Gastroesophageal sphincter (tissue), 4 donors: ENCODE results near the gene RSF1. TPM values are rescaled to one million over a fixed set of nuclear protein-coding genes. Genes with fewer than 3 reads are reported as not detected.

Experiments
- ATAC-seq: fragments of 150-250 bp; one replicate; pipeline ENCODE4 v1.9.1; 2016; ENCODE audit warnings: mild to moderate bottlenecking, moderate library complexity
- H3K27ac ChIP-seq, 4 donors: fragments of 200-600 bp; sonication (generic) in 3 of 4; 1 replicate in 3 of 4; 2 replicates in 1 of 4; pipeline ENCODE4 v1.5.1; 2016 to 2019
- H3K27me3 ChIP-seq: fragments of 200-600 bp; sonication (generic); one replicate; pipeline ENCODE4 v1.5.1; 2019
- H3K36me3 ChIP-seq, 2 donors: fragments of 200-600 bp; sonication (generic); one replicate each; pipeline ENCODE4 v1.5.1; 2019; ENCODE audit warnings: control low read depth in 1 of 2
- H3K4me1 ChIP-seq, 3 donors: fragments of 200-600 bp; sonication (generic); 1 replicate in 2 of 3; 2 replicates in 1 of 3; pipeline ENCODE4 v1.5.1; 2016 to 2019; ENCODE audit warnings: control low read depth in 2 of 3
- H3K4me3 ChIP-seq, 2 donors: fragments of 200-600 bp; sonication (generic); one replicate each; pipeline ENCODE4 v1.5.1; 2019; ENCODE audit warnings: mild to moderate bottlenecking in 1 of 2, moderate library complexity in 1 of 2
- H3K9me3 ChIP-seq, 3 donors: fragments of 200-600 bp; sonication (generic); one replicate each; pipeline ENCODE4 v1.5.1; 2017 to 2019; ENCODE audit warnings: control low read depth in 2 of 3
- EP300 ChIP-seq: sonication (generic); formaldehyde crosslinking; IDR thresholded peaks from one replicate; pipeline ENCODE4 v1.6.1; 2017; ENCODE audit warnings: antibody characterized with exemption, mild to moderate bottlenecking
- POLR2A ChIP-seq, 2 donors: fragments of 450-650 bp; IDR thresholded peaks; one replicate each; pipeline ENCODE4 v1.6.1; 2017; ENCODE audit warnings: antibody characterized with exemption in 2 of 2, mild to moderate bottlenecking in 2 of 2, moderate library complexity in 1 of 2
- POLR2AphosphoS5 ChIP-seq: sonication (generic); formaldehyde crosslinking; IDR thresholded peaks from one replicate; pipeline ENCODE4 v1.6.1; 2017; ENCODE audit warnings: antibody characterized with exemption
- WGBS, 2 donors: methylation state at CpG; one replicate each; pipeline ENCODE4 v1.1.5; 2018; ENCODE audit warnings: low coverage in 1 of 2; 5-methylcytosine and 5-hydroxymethylcytosine counted together
- total RNA-seq, 4 donors: library from RNA; depleted of rRNA; stranded (reverse); fragments of >200 nt; gene quantifications; one replicate each; pipeline ENCODE4 v1.1.0, GENCODE V29; 2016
- TF ChIP-seq, protein P1 (sequence below), 4 experiments: fragments of 200-600 bp in 2 of 4; fragments of 450-650 bp in 2 of 4; sonication (generic) in 1 of 4; IDR thresholded peaks; one replicate each; pipeline ENCODE4 v1.5.1; 2017 to 2019; ENCODE audit warnings: antibody characterized with exemption in 4 of 4, mild to moderate bottlenecking in 2 of 4, moderate library complexity in 2 of 4

The RSF1 gene
- total RNA-seq, 4 donors from 2014 or later: 63.9 to 99.1 (median 80.8) TPM

DNA sequence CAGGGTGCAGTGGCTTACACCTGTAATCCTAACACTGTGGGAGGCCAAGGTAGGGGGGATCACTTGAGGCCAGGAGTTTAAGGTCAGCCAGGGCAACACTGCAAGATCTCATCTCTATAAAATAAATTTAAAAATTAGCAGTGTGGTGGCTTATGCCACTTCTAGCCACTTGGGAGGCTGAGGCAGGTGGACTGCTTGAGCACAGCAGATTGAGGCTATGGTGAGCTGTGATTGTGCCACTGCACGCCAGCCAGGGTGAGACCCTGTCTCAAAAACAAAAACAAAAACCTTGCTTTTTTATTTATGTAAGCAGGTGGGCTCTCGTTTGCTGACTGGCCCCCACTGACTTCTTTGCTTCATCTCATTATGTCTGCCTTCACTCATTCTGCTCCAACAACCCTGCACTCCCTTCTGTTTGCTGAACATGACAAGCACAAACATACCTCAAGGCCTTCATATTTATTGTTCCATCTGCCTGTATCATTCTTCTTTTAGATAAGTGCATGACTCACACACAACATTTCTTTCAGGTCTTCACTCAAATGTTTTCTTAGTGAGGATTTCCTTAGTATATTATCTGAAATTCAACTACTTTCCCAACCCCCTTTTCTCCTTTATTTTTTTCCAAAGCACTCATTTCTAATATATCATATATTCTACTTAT, 150.5 kb downstream of the RSF1 start:
- no peaks in the 10 kb centered on the region for H3K4me1 ChIP-seq
- 93 to 96% methylated on average over 2 of the region's 2 CpGs for WGBS, 2 donors
- H3K27me3 ChIP-seq: no peaks in the 10 kb centered on the region
- no peak overlapping the region for H3K4me3 ChIP-seq
- H3K27ac ChIP-seq: no peak overlapping the region
- ATAC-seq: no peak
- TF ChIP-seq, protein P1, sequence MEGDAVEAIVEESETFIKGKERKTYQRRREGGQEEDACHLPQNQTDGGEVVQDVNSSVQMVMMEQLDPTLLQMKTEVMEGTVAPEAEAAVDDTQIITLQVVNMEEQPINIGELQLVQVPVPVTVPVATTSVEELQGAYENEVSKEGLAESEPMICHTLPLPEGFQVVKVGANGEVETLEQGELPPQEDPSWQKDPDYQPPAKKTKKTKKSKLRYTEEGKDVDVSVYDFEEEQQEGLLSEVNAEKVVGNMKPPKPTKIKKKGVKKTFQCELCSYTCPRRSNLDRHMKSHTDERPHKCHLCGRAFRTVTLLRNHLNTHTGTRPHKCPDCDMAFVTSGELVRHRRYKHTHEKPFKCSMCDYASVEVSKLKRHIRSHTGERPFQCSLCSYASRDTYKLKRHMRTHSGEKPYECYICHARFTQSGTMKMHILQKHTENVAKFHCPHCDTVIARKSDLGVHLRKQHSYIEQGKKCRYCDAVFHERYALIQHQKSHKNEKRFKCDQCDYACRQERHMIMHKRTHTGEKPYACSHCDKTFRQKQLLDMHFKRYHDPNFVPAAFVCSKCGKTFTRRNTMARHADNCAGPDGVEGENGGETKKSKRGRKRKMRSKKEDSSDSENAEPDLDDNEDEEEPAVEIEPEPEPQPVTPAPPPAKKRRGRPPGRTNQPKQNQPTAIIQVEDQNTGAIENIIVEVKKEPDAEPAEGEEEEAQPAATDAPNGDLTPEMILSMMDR (IDR thresholded peaks at IDR 0.05): no peak
- TF ChIP-seq POLR2A (IDR thresholded peaks at IDR 0.05) (no peak), POLR2AphosphoS5 (no peak), EP300 (no peak)
- no peaks in the 10 kb centered on the region for H3K9me3 ChIP-seq
- peaks cover 7 to 98% of the 10 kb centered on the region in 2 donors for H3K36me3 ChIP-seq

DNA sequence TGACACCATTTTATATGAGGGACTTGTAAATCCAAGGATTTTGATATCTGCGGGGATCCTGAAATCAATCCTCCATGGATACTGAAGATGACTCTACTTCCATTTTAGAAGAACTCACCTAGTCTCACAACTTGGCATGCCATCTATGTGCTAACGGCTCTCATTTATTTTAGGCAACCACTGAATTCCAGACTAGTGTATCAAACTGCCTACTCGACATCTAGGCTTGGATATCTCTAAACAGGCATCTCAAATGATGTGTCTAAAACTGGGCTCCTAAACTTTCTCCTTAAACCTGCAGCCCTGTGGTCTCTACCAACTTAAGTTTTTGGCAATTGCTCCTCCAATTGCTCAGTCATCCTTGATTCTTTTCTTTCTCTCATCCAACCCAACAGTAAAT, 151.8 kb downstream of the RSF1 start:
- Histone ChIP-seq H3K4me3 (no peak overlapping the region), H3K27me3 (no peaks in the 10 kb centered on the region), H3K4me1 (no peaks in the 10 kb centered on the region), H3K27ac (no peak overlapping the region), H3K9me3 (no peaks in the 10 kb centered on the region), H3K36me3 (peaks cover 3 to 98% of the 10 kb centered on the region in 2 donors)
- TF ChIP-seq EP300 (no peak), POLR2AphosphoS5 (no peak), POLR2A (IDR thresholded peaks at IDR 0.05) (no peak)
- TF ChIP-seq, protein P1 (IDR thresholded peaks at IDR 0.05): no peak
- WGBS, 2 donors: 74 to 81% methylated on average over 3 of the region's 3 CpGs
- no peak for ATAC-seq

DNA sequence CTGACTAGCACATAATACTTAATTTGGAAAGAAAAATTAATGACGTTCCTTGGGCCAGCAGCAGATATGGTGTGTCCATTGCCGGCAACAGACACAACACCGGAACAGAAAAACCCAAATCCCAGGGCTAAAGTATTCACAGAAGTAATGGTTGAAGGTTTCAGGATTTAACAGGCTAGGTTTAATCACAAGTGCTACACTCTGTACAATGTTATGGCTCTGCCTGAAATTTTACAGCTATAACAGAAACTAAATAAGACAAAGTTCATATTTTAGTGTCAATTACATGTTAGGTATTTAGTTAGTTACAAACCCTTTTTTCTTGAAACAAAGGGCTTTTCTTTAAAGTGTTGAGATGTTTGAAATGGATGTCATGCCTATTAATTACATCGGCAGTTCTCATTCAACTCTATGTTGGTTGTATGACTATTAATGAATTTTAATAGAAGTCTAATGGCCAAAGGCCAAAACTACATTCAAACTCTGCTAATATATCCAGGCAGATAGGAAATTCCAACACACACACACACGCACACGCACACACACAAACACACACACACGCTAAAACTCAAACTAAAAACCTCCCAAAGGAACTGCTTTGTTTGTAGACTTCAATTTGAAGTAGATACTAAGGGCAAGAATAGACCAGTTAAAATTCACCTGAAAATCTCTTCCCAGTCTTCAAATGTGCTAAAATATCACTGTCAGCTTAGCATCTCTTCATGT, 155.1 kb downstream of the RSF1 start:
- Histone ChIP-seq H3K36me3 (peaks cover 3 to 67% of the 10 kb centered on the region in 2 donors), H3K4me3 (no peak overlapping the region), H3K27me3 (no peaks in the 10 kb centered on the region), H3K9me3 (no peaks in the 10 kb centered on the region), H3K4me1 (no peaks in the 10 kb centered on the region), H3K27ac (no peak overlapping the region)
- WGBS, 2 donors: 73 to 82% methylated on average over 4 to 7 of the region's 7 CpGs
- no peak for ATAC-seq
- TF ChIP-seq, protein P1 (IDR thresholded peaks at IDR 0.05): no peak
- no peak for TF ChIP-seq POLR2AphosphoS5
- TF ChIP-seq EP300: no peak

DNA sequence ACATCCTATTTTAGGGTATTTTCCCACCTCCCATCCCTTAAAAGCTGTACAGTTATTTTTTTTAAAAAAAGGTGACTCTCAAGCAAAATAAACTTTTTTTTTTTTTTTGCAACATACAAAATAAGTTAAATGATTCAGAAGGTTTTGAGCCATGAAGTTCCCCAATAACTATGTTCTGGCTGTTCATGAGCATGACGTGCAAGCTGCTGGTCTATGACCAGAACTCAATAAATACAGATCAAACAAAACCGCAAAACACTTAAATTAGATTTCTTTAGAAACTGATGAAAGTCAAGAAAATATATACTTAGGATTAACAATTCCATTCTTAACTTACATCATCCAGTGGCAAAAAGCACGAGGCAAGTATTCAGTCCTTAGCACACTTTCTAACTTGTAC, 158.9 kb downstream of the RSF1 start:
- H3K4me1 ChIP-seq: no peaks in the 10 kb centered on the region
- TF ChIP-seq POLR2A (IDR thresholded peaks at IDR 0.05) (no peak), POLR2AphosphoS5 (no peak)
- TF ChIP-seq, protein P1 (IDR thresholded peaks at IDR 0.05): no peak
- no peak overlapping the region for H3K27ac ChIP-seq
- H3K4me3 ChIP-seq: no peak overlapping the region
- no peaks in the 10 kb centered on the region for H3K27me3 ChIP-seq
- no peaks in the 10 kb centered on the region for H3K9me3 ChIP-seq
- 88 to 95% methylated on average over 3 of the region's 3 CpGs for WGBS, 2 donors
- no peak for ATAC-seq
- peaks cover 0 to 29% of the 10 kb centered on the region in 2 donors for H3K36me3 ChIP-seq

DNA sequence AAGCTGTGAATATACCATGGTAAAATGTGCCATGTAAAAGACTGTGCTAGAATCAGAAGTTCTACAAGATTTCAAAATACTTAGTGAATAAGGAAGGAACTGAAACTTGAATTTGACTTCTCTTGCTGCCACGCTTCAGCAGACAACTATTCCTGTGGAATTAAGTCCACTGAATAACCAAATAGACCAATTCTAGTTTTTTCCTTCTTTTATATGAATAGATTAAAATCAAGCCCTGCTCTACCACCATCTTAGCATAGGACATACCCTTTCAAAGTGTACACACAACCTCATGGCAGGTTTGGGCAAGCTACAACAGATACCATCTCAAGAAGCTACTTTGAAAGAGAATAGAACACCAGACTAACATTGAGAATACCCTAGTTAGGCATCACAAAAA, 159.6 kb downstream of the RSF1 start:
- TF ChIP-seq POLR2AphosphoS5: no peak
- TF ChIP-seq EP300: no peak
- TF ChIP-seq POLR2A (IDR thresholded peaks at IDR 0.05): no peak
- TF ChIP-seq, protein P1 (IDR thresholded peaks at IDR 0.05): no peak
- ATAC-seq: no peak
- Histone ChIP-seq H3K36me3 (peaks cover 0 to 22% of the 10 kb centered on the region in 2 donors), H3K4me3 (no peak overlapping the region), H3K27me3 (no peaks in the 10 kb centered on the region), H3K27ac (no peak overlapping the region), H3K9me3 (no peaks in the 10 kb centered on the region), H3K4me1 (no peaks in the 10 kb centered on the region)
- WGBS, 2 donors: 89 to 100% methylated on average over 1 of the region's 1 CpG
